Measurements from ENCODE around the gene CNTN4. TPM values are rescaled to one million over a fixed set of nuclear protein-coding genes. Genes with fewer than 3 reads are reported as not detected.

The CNTN4 gene
- total and polyA plus RNA-seq, 4 donors: 1.2 to 3.8 (median 2.6) TPM

DNA sequence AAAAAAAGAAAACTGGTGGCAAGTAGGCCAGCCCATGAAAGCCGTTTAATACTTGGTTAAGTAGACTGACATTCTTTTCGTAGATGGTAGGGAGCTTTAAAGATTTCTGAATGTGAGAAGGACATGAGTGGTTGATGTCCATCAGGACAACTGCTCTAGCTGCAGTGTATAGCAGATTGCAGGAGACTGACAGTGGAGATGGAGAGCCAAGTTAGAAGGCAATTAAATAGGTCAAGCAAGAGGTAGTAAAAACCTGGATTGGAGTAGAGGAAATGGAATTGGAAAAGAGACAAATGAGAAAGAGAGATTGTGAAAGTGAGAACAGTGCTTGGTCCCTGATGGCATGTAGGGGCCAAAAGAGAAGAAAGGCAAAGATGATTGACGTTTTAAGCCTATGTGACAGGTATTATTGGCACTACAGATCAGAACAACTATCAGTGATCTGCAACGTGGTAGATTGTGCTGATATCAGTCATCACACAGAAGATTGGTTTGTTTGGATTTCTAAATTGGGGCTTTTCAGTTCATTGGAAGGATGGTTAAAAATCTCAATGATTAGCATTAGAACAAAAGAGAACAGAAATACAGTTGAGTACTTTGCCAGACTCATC lies 74.0 kb downstream of the CNTN4 start:
- H3K36me3 ChIP-seq (ENCODE audit: control insufficient read depth in 4 of 4, insufficient read depth in 3 of 4, low read depth in 1 of 4, low read length in 3 of 4): no peaks in the 10 kb centered on the region
- H3K9ac ChIP-seq (ENCODE audit: low read depth in 1 of 2, low read length in 2 of 2): no peak overlapping the region
- no peak for DNase-seq (ENCODE audit: low spot score)
- H3K27ac ChIP-seq (ENCODE audit: low read depth in 1 of 2, low read length in 2 of 2): no peak overlapping the region
- TF ChIP-seq NR2F2 (IDR thresholded peaks at IDR 0.05): no peak
- no peak for TF ChIP-seq JUND (IDR thresholded peaks at IDR 0.05)
- no peak for TF ChIP-seq GABPA (IDR thresholded peaks at IDR 0.05 in 1 of 2, conservative IDR thresholded peaks at IDR 0.05 in 1 of 2)
- TF ChIP-seq EGR1 (IDR thresholded peaks at IDR 0.05; ENCODE audit: low read depth in 2 of 2): no peak
- TF ChIP-seq RAD21 (IDR thresholded peaks at IDR 0.05): no peak
- TF ChIP-seq, protein P1, sequence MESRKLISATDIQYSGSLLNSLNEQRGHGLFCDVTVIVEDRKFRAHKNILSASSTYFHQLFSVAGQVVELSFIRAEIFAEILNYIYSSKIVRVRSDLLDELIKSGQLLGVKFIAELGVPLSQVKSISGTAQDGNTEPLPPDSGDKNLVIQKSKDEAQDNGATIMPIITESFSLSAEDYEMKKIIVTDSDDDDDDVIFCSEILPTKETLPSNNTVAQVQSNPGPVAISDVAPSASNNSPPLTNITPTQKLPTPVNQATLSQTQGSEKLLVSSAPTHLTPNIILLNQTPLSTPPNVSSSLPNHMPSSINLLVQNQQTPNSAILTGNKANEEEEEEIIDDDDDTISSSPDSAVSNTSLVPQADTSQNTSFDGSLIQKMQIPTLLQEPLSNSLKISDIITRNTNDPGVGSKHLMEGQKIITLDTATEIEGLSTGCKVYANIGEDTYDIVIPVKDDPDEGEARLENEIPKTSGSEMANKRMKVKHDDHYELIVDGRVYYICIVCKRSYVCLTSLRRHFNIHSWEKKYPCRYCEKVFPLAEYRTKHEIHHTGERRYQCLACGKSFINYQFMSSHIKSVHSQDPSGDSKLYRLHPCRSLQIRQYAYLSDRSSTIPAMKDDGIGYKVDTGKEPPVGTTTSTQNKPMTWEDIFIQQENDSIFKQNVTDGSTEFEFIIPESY (IDR thresholded peaks at IDR 0.05): no peak
- TF ChIP-seq MAX (IDR thresholded peaks at IDR 0.05): no peak
- no peak for TF ChIP-seq HNF4A (conservative IDR thresholded peaks at IDR 0.05)
- no peaks in the 10 kb centered on the region for H3K27me3 ChIP-seq (ENCODE audit: control insufficient read depth in 4 of 4, insufficient read depth in 4 of 4, low read length in 3 of 4)
- 51% methylated on average over 4 of the region's 4 CpGs for WGBS
- H3K4me1 ChIP-seq (ENCODE audit: control insufficient read depth in 4 of 4, insufficient read depth in 4 of 4, low read length in 3 of 4): no peaks in the 10 kb centered on the region
- no peak overlapping the region for H3K4me3 ChIP-seq (ENCODE audit: low read depth in 1 of 3, low read length in 3 of 3)
- peaks cover 0 to 3% (median 1%) of the 10 kb centered on the region in 4 donors for H3K9me3 ChIP-seq (ENCODE audit: control insufficient read depth in 4 of 4, low read length in 3 of 4)

- Histone ChIP-seq H3K9ac (ENCODE audit: low read depth in 1 of 2, low read length in 2 of 2) (no peak overlapping the region), H3K4me1 (ENCODE audit: control insufficient read depth in 4 of 4, insufficient read depth in 4 of 4, low read length in 3 of 4) (no peaks in the 10 kb centered on the region), H3K36me3 (ENCODE audit: control insufficient read depth in 4 of 4, insufficient read depth in 3 of 4, low read depth in 1 of 4, low read length in 3 of 4) (no peaks in the 10 kb centered on the region), H3K4me3 (ENCODE audit: low read depth in 1 of 3, low read length in 3 of 3) (no peak overlapping the region), H3K9me3 (ENCODE audit: control insufficient read depth in 4 of 4, low read length in 3 of 4) (no peaks in the 10 kb centered on the region), H3K27ac (ENCODE audit: low read depth in 1 of 2, low read length in 2 of 2) (no peak overlapping the region), H3K27me3 (ENCODE audit: control insufficient read depth in 4 of 4, insufficient read depth in 4 of 4, low read length in 3 of 4) (no peaks in the 10 kb centered on the region)
- WGBS: 73% methylated on average over 2 of the region's 2 CpGs
- no peak for DNase-seq (ENCODE audit: low spot score)
- TF ChIP-seq, protein P1 (IDR thresholded peaks at IDR 0.05): no peak
- TF ChIP-seq NR2F2 (IDR thresholded peaks at IDR 0.05): no peak
- TF ChIP-seq, protein P2, sequence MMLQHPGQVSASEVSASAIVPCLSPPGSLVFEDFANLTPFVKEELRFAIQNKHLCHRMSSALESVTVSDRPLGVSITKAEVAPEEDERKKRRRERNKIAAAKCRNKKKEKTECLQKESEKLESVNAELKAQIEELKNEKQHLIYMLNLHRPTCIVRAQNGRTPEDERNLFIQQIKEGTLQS (IDR thresholded peaks at IDR 0.05): no peak
Measured at GRCh38 chr3:2180634-2181033, 82.0 kb downstream of the CNTN4 start.

GRCh38 chr3:2198776-2199279 lies 100.2 kb downstream of the CNTN4 start:
- WGBS: 73% methylated on average over 3 of the region's 3 CpGs

More at GRCh38 chr3:2198776-2199279, 100.2 kb downstream of the CNTN4 start:
- Histone ChIP-seq H3K9me3 (ENCODE audit: control insufficient read depth in 4 of 4, low read length in 3 of 4) (no peaks in the 10 kb centered on the region), H3K4me3 (ENCODE audit: low read depth in 1 of 3, low read length in 3 of 3) (no peak overlapping the region), H3K27ac (ENCODE audit: low read depth in 1 of 2, low read length in 2 of 2) (no peak overlapping the region), H3K4me1 (ENCODE audit: control insufficient read depth in 4 of 4, insufficient read depth in 4 of 4, low read length in 3 of 4) (no peaks in the 10 kb centered on the region), H3K36me3 (ENCODE audit: control insufficient read depth in 4 of 4, insufficient read depth in 3 of 4, low read depth in 1 of 4, low read length in 3 of 4) (no peaks in the 10 kb centered on the region), H3K9ac (ENCODE audit: low read depth in 1 of 2, low read length in 2 of 2) (no peak overlapping the region), H3K27me3 (ENCODE audit: control insufficient read depth in 4 of 4, insufficient read depth in 4 of 4, low read length in 3 of 4) (no peaks in the 10 kb centered on the region)
- no peak for TF ChIP-seq SP1 (IDR thresholded peaks at IDR 0.05)
- no peak for TF ChIP-seq RAD21 (IDR thresholded peaks at IDR 0.05)
- TF ChIP-seq NR2F2 (IDR thresholded peaks at IDR 0.05): no peak
- no peak for TF ChIP-seq HNF4A (conservative IDR thresholded peaks at IDR 0.05)
- no peak for TF ChIP-seq HNF4G (IDR thresholded peaks at IDR 0.05)
- TF ChIP-seq, protein P3, sequence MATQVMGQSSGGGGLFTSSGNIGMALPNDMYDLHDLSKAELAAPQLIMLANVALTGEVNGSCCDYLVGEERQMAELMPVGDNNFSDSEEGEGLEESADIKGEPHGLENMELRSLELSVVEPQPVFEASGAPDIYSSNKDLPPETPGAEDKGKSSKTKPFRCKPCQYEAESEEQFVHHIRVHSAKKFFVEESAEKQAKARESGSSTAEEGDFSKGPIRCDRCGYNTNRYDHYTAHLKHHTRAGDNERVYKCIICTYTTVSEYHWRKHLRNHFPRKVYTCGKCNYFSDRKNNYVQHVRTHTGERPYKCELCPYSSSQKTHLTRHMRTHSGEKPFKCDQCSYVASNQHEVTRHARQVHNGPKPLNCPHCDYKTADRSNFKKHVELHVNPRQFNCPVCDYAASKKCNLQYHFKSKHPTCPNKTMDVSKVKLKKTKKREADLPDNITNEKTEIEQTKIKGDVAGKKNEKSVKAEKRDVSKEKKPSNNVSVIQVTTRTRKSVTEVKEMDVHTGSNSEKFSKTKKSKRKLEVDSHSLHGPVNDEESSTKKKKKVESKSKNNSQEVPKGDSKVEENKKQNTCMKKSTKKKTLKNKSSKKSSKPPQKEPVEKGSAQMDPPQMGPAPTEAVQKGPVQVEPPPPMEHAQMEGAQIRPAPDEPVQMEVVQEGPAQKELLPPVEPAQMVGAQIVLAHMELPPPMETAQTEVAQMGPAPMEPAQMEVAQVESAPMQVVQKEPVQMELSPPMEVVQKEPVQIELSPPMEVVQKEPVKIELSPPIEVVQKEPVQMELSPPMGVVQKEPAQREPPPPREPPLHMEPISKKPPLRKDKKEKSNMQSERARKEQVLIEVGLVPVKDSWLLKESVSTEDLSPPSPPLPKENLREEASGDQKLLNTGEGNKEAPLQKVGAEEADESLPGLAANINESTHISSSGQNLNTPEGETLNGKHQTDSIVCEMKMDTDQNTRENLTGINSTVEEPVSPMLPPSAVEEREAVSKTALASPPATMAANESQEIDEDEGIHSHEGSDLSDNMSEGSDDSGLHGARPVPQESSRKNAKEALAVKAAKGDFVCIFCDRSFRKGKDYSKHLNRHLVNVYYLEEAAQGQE (IDR thresholded peaks at IDR 0.05): no peak
- TF ChIP-seq EGR1 (IDR thresholded peaks at IDR 0.05; ENCODE audit: low read depth in 2 of 2): no peak
- no peak for TF ChIP-seq YY1 (IDR thresholded peaks at IDR 0.05)
- TF ChIP-seq, protein P4, sequence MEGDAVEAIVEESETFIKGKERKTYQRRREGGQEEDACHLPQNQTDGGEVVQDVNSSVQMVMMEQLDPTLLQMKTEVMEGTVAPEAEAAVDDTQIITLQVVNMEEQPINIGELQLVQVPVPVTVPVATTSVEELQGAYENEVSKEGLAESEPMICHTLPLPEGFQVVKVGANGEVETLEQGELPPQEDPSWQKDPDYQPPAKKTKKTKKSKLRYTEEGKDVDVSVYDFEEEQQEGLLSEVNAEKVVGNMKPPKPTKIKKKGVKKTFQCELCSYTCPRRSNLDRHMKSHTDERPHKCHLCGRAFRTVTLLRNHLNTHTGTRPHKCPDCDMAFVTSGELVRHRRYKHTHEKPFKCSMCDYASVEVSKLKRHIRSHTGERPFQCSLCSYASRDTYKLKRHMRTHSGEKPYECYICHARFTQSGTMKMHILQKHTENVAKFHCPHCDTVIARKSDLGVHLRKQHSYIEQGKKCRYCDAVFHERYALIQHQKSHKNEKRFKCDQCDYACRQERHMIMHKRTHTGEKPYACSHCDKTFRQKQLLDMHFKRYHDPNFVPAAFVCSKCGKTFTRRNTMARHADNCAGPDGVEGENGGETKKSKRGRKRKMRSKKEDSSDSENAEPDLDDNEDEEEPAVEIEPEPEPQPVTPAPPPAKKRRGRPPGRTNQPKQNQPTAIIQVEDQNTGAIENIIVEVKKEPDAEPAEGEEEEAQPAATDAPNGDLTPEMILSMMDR (IDR thresholded peaks at IDR 0.05; ENCODE audit: low read depth, low read length, missing input control): no peak
- TF ChIP-seq, protein P2 (IDR thresholded peaks at IDR 0.05): no peak
- no peak for TF ChIP-seq GABPA (IDR thresholded peaks at IDR 0.05 in 1 of 2, conservative IDR thresholded peaks at IDR 0.05 in 1 of 2)
- DNase-seq (ENCODE audit: low spot score): no peak

All from liver (tissue), 9 donors.